Epithelial cell of esophagus (primary cell): ENCODE results near the gene SLC9A7.
A peak's percentile ranks its signal among the peaks of the same experiment; 100 is the strongest.

Experiments used
- DNase-seq: peaks from one replicate; pipeline ENCODE4 v3.0.0; 2010; ENCODE audit warnings: low read depth
- H3K4me3 ChIP-seq: 2 replicates; pipeline ENCODE4 v1.5.1; 2011; ENCODE audit warnings: mild to moderate bottlenecking, low read length, control low read depth
- CTCF ChIP-seq: IDR thresholded peaks from 2 replicates; pipeline ENCODE4 v1.5.1; 2011; ENCODE audit warnings: low read depth, mild to moderate bottlenecking, low read length, control low read depth, inconsistent platforms; ENCODE audit not compliant: insufficient read depth; ENCODE audit errors: missing control alignments

SLC9A7 gene

GRCh38 chrX:46576458-46576857 lies 182.5 kb downstream of the SLC9A7 start:
- no peak overlapping the region for H3K4me3 ChIP-seq
- TF ChIP-seq CTCF, result no peak
- DNase-seq, result no peak

DNA sequence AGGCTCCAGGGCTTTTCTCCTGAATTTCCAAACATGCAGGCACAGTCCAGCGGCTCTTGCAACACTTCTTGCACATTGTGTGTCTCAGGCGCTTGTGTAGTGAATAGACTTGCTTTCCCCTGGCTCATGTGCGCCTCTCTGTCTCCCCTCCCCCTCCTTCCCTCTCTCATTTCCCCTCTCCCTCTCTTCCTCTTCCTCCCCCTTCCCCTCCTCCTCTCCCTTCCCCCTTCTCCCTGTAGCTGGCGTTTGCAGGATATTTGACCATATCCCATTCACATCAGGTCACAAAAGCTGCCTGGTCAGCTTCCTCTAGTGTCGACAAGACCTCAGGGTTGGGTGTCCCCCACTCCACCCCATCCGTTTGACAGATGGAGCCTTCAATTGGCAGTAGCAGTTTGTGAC lies 182.9 kb downstream of the SLC9A7 start:
- DNase-seq, result peak; percentile 57
- H3K4me3 ChIP-seq, result no peak overlapping the region
- TF ChIP-seq CTCF, result no peak

- TF ChIP-seq CTCF, result no peak
- DNase-seq, result peak; percentile 4
- H3K4me3 ChIP-seq, result no peak overlapping the region
These were observed 183.3 kb downstream of the SLC9A7 start for GRCh38 chrX:46575586-46575985.

- peak; percentile 49 for DNase-seq
- no peak for TF ChIP-seq CTCF
- peak overlapping the region; percentile 38 for H3K4me3 ChIP-seq
These were observed 184.0 kb downstream of the SLC9A7 start for GRCh38 chrX:46574774-46575381.

GRCh38 chrX:46573892-46574773 lies 184.8 kb downstream of the SLC9A7 start:
- TF ChIP-seq CTCF, result no peak
- peak; percentile 67 for DNase-seq
- H3K4me3 ChIP-seq, result peak overlapping the region; percentile 38

DNA sequence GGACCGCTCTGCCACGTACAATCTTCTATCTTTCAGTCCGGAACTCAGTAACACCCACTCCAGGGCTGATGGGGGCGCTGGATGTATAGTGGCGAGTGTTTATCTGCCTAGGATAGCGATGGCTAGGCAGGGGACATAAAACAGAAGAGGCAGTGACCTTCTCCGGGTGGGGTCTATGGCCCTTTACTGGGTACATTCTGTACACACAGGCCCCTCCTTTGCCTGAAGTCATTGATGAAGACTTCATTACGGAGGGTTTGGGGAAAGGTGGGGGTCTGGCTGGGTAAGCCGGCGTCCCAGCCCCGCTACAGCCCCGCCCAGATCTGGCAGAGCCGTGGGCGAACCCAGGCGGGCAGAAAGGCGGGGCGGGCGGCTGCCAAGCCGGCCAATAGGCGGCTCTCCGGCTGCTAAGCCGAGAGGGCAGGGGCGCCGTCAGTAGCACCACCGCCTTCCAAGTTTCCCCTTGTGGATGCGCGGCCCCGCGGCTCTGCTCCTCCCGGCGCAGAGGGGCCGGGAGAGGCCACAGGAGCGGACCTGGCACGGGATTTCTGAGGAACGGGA lies 185.5 kb downstream of the SLC9A7 start, which contains the start of gene CHST7:
Gene CHST7, plus strand, starts transcription at position 435 of the 561 bp plus-strand sequence. CDS start 167 bp downstream, outside the sequence.
- no peak for TF ChIP-seq CTCF
- peak; percentile 59 for DNase-seq
- H3K4me3 ChIP-seq, result peak within 1 kb of the TSS; percentile 38
